Right forelimb (tissue), 1 donor: ENCODE data around the gene GCNT2.
A peak's percentile ranks its signal among the peaks of the same experiment; 100 is the strongest.
"Not testable (repeated sequence)": the region's sequence is repeated elsewhere in the genome, so short reads cannot be mapped to it uniquely, and the experiment has no call there.

Experiments
- DNase-seq: peaks from one replicate; pipeline ENCODE4 v3.0.0-alpha.2; 2018

The GCNT2 gene

GRCh38 chr6:10550764-10551163 lies 29.6 kb downstream of the GCNT2 start:
- DNase-seq = no peak

GRCh38 chr6:10552270-10552810 lies 31.2 kb downstream of the GCNT2 start:
- no peak for DNase-seq

- DNase-seq = no peak
Measured at GRCh38 chr6:10553871-10554270, 32.7 kb downstream of the GCNT2 start.

GRCh38 chr6:10554826-10555225 lies 33.7 kb downstream of the GCNT2 start:
- DNase-seq = no peak

- peak; percentile 62 for DNase-seq
Measured at GRCh38 chr6:10555625-10556309, 34.6 kb downstream of the GCNT2 start.

- DNase-seq = no peak
Measured at GRCh38 chr6:10556589-10556988, 35.4 kb downstream of the GCNT2 start.

- no peak for DNase-seq
Measured at GRCh38 chr6:10556992-10557391, 35.8 kb downstream of the GCNT2 start.

GRCh38 chr6:10557913-10558312 lies 36.8 kb downstream of the GCNT2 start:
- no peak for DNase-seq

GRCh38 chr6:10558565-10558964 lies 37.4 kb downstream of the GCNT2 start:
- DNase-seq = no peak

- no peak for DNase-seq
Measured at GRCh38 chr6:10559522-10560152, 38.5 kb downstream of the GCNT2 start.

- no peak for DNase-seq
Measured at GRCh38 chr6:10561611-10562199, 40.6 kb downstream of the GCNT2 start.

GRCh38 chr6:10564975-10565673 lies 44.0 kb downstream of the GCNT2 start:
- DNase-seq = no peak

- no peak for DNase-seq
Measured at GRCh38 chr6:10565913-10566312, 44.8 kb downstream of the GCNT2 start.

GRCh38 chr6:10567256-10568026 lies 46.3 kb downstream of the GCNT2 start:
- DNase-seq = no peak

GRCh38 chr6:10569392-10570127 lies 48.4 kb downstream of the GCNT2 start:
- no peak for DNase-seq

- DNase-seq = not testable (repeated sequence)
Measured at GRCh38 chr6:10575519-10575918, 54.4 kb downstream of the GCNT2 start.

GRCh38 chr6:10576226-10576625 lies 55.1 kb downstream of the GCNT2 start:
- DNase-seq = no peak

- DNase-seq = no peak
Measured at GRCh38 chr6:10577112-10577511, 56.0 kb downstream of the GCNT2 start.

- DNase-seq = no peak
Measured at GRCh38 chr6:10578723-10579122, 57.6 kb downstream of the GCNT2 start.

GRCh38 chr6:10579803-10580202 lies 58.7 kb downstream of the GCNT2 start:
- DNase-seq = no peak

- no peak for DNase-seq
Measured at GRCh38 chr6:10580570-10580969, 59.4 kb downstream of the GCNT2 start.

GRCh38 chr6:10581402-10581801 lies 60.3 kb downstream of the GCNT2 start:
- not testable (repeated sequence) for DNase-seq
